K562 (cell line): ENCODE measurements around the gene PSME1. TPM values are rescaled to one million over a fixed set of nuclear protein-coding genes. Genes with fewer than 3 reads are reported as not detected.
A peak's percentile ranks its signal among the peaks of the same experiment; 100 is the strongest.

Source experiments
- CBX3 ChIP-seq, 2 experiments: IDR thresholded peaks; 1 replicate in 1 of 2; 2 replicates in 1 of 2; pipeline ENCODE4 v1.6.1; 2012; ENCODE audit warnings: inconsistent platforms in 2 of 2, low read length in 2 of 2, borderline replicate concordance in 1 of 2, control low read depth in 1 of 2
- CC2D1A ChIP-seq: fragments of 450-650 bp; IDR thresholded peaks from 2 replicates; pipeline ENCODE4 v1.6.1; 2017; ENCODE audit warnings: mild to moderate bottlenecking
- EP400 ChIP-seq: fragments of 450-650 bp; IDR thresholded peaks from 2 replicates; pipeline ENCODE4 v1.6.1; 2017; ENCODE audit warnings: antibody characterized with exemption, mild to moderate bottlenecking, moderate library complexity
- ESRRA ChIP-seq: fragments of 450-650 bp; IDR thresholded peaks from 2 replicates; pipeline ENCODE4 v1.6.1; 2014; ENCODE audit warnings: low read depth, mild to moderate bottlenecking, moderate library complexity, borderline replicate concordance
- FOXK2 ChIP-seq, 2 experiments: fragments of 450-650 bp; IDR thresholded peaks in 1 of 2; conservative IDR thresholded peaks in 1 of 2; 2 replicates each; pipeline ENCODE4 v1.6.1; 2016; ENCODE audit warnings: low read depth in 2 of 2, mild to moderate bottlenecking in 1 of 2
- GTF2A2 ChIP-seq: IDR thresholded peaks from 2 replicates; pipeline ENCODE4 v1.6.1; 2016; ENCODE audit warnings: mild to moderate bottlenecking, missing genetic modification characterization, missing compliant biosample characterization
- KDM4B ChIP-seq, 2 experiments: fragments of 450-650 bp in 1 of 2; sonication (generic) in 1 of 2; IDR thresholded peaks; 2 replicates each; pipeline ENCODE4 v1.6.1; 2016 to 2017; ENCODE audit warnings: borderline replicate concordance in 2 of 2, antibody characterized with exemption in 1 of 2, low read depth in 1 of 2, mild to moderate bottlenecking in 1 of 2
- KLF16 ChIP-seq: IDR thresholded peaks from 2 replicates; pipeline ENCODE4 v1.6.1; 2016; ENCODE audit warnings: antibody characterized with exemption
- MAFK ChIP-seq: IDR thresholded peaks from 2 replicates; pipeline ENCODE4 v1.6.1; 2011; ENCODE audit warnings: low read length, improper control_type of control experiment
- MAX ChIP-seq: sonication (generic); formaldehyde crosslinking; IDR thresholded peaks from 2 replicates; pipeline ENCODE4 v1.9.0; 2022; ENCODE audit warnings: mild to moderate bottlenecking, missing genetic modification reagents
- MCM7 ChIP-seq, 2 experiments: fragments of 450-650 bp; IDR thresholded peaks; 2 replicates each; pipeline ENCODE4 v1.6.1; 2016 to 2018
- NUFIP1 ChIP-seq: fragments of 450-650 bp; IDR thresholded peaks from 2 replicates; pipeline ENCODE4 v1.6.1; 2018; ENCODE audit not compliant: partially characterized antibody
- PHB2 ChIP-seq: fragments of 450-650 bp; IDR thresholded peaks from 2 replicates; pipeline ENCODE4 v1.6.1; 2017; ENCODE audit warnings: low read depth
- POLR2A ChIP-seq: fragments of 450-650 bp; conservative IDR thresholded peaks from 2 replicates; pipeline ENCODE4 v1.6.1; 2016
- POLR2B ChIP-seq: fragments of 450-650 bp; IDR thresholded peaks from 2 replicates; pipeline ENCODE4 v1.6.1; 2018; ENCODE audit warnings: low read depth; ENCODE audit not compliant: partially characterized antibody
- SFPQ ChIP-seq: fragments of 200-400 bp; formaldehyde crosslinking; IDR thresholded peaks from 2 replicates; pipeline ENCODE4 v1.6.1; 2017; ENCODE audit warnings: mild to moderate bottlenecking, low read depth, low read length, moderate library complexity
- SMC3 ChIP-seq: conservative IDR thresholded peaks from 2 replicates; pipeline ENCODE4 v1.6.1; 2011; ENCODE audit warnings: low read depth, low read length, improper control_type of control experiment; ENCODE audit not compliant: insufficient read depth
- YY1 ChIP-seq, 3 experiments: IDR thresholded peaks; 2 replicates each; pipeline ENCODE4 v1.6.1; 2011; ENCODE audit warnings: low read length in 2 of 3, mild to moderate bottlenecking in 2 of 3, moderate library complexity in 2 of 3, borderline replicate concordance in 1 of 3, control low read depth in 1 of 3, low read depth in 1 of 3; ENCODE audit not compliant: insufficient read depth in 3 of 3, insufficient replicate concordance in 2 of 3, control insufficient read depth in 1 of 3, insufficient read length in 1 of 3; ENCODE audit errors: extremely low read depth in 1 of 3
- ZBTB11 ChIP-seq, 3 experiments: fragments of 200-800 bp in 1 of 3; fragments of 250-450 bp in 1 of 3; fragments of 450-650 bp in 1 of 3; sonication (Bioruptor Pico) in 1 of 3; sonication (Bioruptor generic) in 1 of 3; formaldehyde crosslinking in 1 of 3; IDR thresholded peaks; 2 replicates each; pipeline versions ENCODE4 v1.6.1 to v1.8.0; 2016 to 2022; ENCODE audit warnings: mild to moderate bottlenecking in 2 of 3, missing genetic modification characterization in 2 of 3, missing compliant biosample characterization in 1 of 3, moderate library complexity in 1 of 3
- ZEB2 ChIP-seq: fragments of 450-650 bp; IDR thresholded peaks from 2 replicates; pipeline ENCODE4 v1.6.1; 2016
- ZNF121 ChIP-seq: sonication (generic); formaldehyde crosslinking; conservative IDR thresholded peaks from 2 replicates; pipeline ENCODE4 v1.8.0; 2022; ENCODE audit warnings: missing genetic modification reagents
- ZNF311 ChIP-seq: fragments of 250-450 bp; sonication (Bioruptor Pico); IDR thresholded peaks from 2 replicates; pipeline ENCODE4 v1.4.0; 2020; ENCODE audit warnings: mild to moderate bottlenecking, moderate library complexity
- polyA plus RNA-seq, 8 experiments: library from polyadenylated mRNA; depleted of rRNA in 4 of 8; stranded (reverse) in 5 of 8; unstranded in 3 of 8; fragments of >200 nt; fragmentation: Nextera tagmentation in 2 of 8; fragmentation: Illumina TruSeq in 1 of 8; extraction: Ambion mirVana in 2 of 8; extraction: Trizol in 1 of 8; gene quantifications; 2 replicates each; pipeline versions ENCODE4 v1.2.1 to v1.2.3, GENCODE V29; 2011 to 2014; ENCODE audit warnings: inconsistent platforms in 1 of 8, missing spikeins in 1 of 8
- total RNA-seq, 7 experiments: library from RNA; depleted of rRNA in 6 of 7; stranded (reverse); fragments of >200 nt in 6 of 7; fragmentation: Illumina TruSeq in 2 of 7; extraction: Trizol in 2 of 7; gene quantifications; 2 replicates each; pipeline versions ENCODE4 v1.2.1 to v1.2.3, GENCODE V29; 2011 to 2021; ENCODE audit warnings: low replicate concordance in 1 of 7

The PSME1 gene
- total and polyA plus RNA-seq, 9 of the 15 experiments (the other 6 are each of a cell fraction or from before 2014, with no cell fraction given), result 20.3 to 180 (median 67.5) TPM

DNA sequence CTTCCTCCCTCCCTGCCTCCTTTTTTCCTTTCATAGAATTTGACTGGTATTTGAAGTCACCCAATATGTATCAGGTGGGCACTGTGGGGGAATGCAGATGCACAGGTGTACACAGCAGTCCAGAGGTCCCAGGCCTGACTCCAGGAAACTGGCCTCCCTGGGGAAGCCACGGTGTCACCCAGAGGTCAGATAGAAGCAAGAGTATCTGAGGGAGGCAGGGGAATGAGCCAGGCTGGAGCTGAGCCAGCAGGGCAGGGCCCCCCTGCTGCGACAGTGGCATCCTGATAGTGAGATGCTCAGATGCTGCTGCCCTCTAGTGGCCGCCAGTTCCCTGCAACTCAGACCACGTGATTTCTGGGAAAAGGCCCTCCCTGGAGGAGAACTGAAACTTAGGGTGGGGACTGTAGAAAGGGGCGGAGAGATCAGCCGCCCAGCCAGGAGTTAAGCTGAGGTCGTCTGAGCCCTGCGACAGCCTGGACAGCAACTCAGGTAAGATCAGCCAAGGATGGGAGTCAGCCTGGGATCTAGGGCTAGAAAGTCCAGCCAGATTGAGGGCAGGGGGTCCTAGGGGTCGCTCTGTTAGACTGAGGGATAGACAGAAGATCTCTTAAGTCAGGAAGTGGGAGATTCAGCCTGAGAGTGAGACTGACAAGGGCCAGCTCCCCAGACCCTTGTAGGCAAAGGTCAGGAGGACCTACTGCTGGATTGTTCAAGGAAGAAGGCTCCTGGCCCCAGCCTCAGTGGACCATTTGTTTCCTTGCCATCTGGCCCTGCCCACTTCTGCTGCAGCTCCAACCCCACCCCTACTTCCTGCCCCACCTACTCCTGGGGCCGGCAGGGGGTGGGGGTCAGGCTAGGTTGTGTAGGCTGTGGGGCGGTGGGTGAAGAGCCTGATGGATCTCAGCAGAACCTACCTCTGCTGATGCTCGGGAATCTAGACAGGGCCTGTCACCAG, 25.1 kb downstream of the PSME1 start, which contains the start of gene IRF9 (continued):
- TF ChIP-seq EP400, result peak; percentile 80
- TF ChIP-seq POLR2B, result peak; percentile 57
- TF ChIP-seq NUFIP1, result no peak
- TF ChIP-seq CBX3 (IDR thresholded peaks at IDR 0.05; ENCODE audit: borderline replicate concordance in 1 of 2, low read length in 2 of 2), result no peak
- 0 out of 2 replicates have a peak, but pooled peaks have one; percentile 35 for TF ChIP-seq CC2D1A
- TF ChIP-seq FOXK2 (conservative IDR thresholded peaks at IDR 0.05 in 1 of 2, IDR thresholded peaks at IDR 0.05 in 1 of 2; ENCODE audit: low read depth in 2 of 2), result peak in 1 of 2 experiments; percentile 38; a peak in 1 of 4 replicates
- TF ChIP-seq KLF16, result 0 out of 2 replicates have a peak, but pooled peaks have one; percentile 32
- peak; percentile 67; the same call in 1 of the 2 replicates for TF ChIP-seq ESRRA
- TF ChIP-seq MAFK, result 0 out of 2 replicates have a peak, but pooled peaks have one; percentile 2
- TF ChIP-seq ZEB2, result no peak
- TF ChIP-seq MCM7 (IDR thresholded peaks at IDR 0.05), result no peak
- no peak for TF ChIP-seq GTF2A2 (tag)
- peak; percentile 74 for TF ChIP-seq SMC3
- peak; percentile 73 for TF ChIP-seq POLR2A
- no peak for TF ChIP-seq ZNF311 (CRISPR knock-in tag)
- TF ChIP-seq KDM4B (IDR thresholded peaks at IDR 0.05; ENCODE audit: borderline replicate concordance in 2 of 2, low read depth in 1 of 2), result peak in 1 of 2 experiments; percentile 72; a peak in 1 of 4 replicates
- TF ChIP-seq MAX (CRISPR knock-in tag), result peak; percentile 66
- TF ChIP-seq ZNF121 (CRISPR knock-in tag), result no peak
- TF ChIP-seq ZBTB11 (CRISPR knock-in tag; IDR thresholded peaks at IDR 0.05), result peak in 1 of 3 experiments; percentile 64; a peak in 2 of 6 replicates
- TF ChIP-seq SFPQ, result no peak
- TF ChIP-seq PHB2, result no peak
- peak in 1 of 3 experiments; percentile 25 for TF ChIP-seq YY1 (IDR thresholded peaks at IDR 0.05; ENCODE audit: borderline replicate concordance in 1 of 3, control insufficient read depth in 1 of 3, extremely low read depth in 1 of 3, insufficient read depth in 3 of 3, insufficient read length in 1 of 3, insufficient replicate concordance in 2 of 3, low read depth in 1 of 3, low read length in 2 of 3)
